Ramos (cell line): Measurements from ENCODE around the gene ABR.

ENCODE experiments used
- in situ Hi-C: fragments of 300-500 bp; cut with MboI; formaldehyde crosslinking; loops from one replicate; pipeline ENCODE4 v1.14.3; 2022; ENCODE audit warnings: low sequenced_read_pairs; ENCODE audit not compliant: unreplicated experiment

The ABR gene

DNA sequence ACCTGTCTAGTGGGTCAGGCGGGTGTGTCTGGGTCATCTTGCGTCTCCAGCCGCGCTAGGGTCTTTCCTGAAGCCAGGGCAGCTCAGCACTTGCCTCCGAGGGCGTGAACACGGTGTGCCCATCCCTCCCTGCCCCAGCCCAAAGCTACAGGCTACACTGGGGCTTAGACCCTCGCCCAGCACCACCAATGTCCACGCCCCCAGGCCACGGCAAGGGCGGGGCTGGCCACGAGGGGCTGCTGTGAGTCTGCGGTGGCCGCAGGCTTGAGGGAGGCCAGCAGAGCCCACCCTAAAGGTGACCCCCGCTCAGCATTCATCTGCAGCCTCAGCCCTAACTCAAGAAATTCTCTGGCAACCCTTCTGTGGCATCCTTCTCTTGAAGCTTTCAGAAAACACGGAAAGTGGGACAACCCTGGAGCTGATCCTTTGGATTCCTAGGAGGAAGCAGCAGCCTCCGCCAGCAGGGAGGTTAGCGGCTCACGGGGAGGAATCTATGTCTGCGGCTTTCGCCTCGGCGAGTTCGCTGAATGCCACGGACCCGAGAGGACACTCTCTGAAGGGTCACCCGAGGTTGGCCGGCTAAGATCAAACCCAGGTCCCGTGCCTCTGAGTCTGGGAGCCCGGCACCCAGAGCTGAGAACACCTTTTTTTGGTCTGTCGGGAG lies 141.2 kb downstream of the ABR start:
- in situ Hi-C loops: no loop called here

DNA sequence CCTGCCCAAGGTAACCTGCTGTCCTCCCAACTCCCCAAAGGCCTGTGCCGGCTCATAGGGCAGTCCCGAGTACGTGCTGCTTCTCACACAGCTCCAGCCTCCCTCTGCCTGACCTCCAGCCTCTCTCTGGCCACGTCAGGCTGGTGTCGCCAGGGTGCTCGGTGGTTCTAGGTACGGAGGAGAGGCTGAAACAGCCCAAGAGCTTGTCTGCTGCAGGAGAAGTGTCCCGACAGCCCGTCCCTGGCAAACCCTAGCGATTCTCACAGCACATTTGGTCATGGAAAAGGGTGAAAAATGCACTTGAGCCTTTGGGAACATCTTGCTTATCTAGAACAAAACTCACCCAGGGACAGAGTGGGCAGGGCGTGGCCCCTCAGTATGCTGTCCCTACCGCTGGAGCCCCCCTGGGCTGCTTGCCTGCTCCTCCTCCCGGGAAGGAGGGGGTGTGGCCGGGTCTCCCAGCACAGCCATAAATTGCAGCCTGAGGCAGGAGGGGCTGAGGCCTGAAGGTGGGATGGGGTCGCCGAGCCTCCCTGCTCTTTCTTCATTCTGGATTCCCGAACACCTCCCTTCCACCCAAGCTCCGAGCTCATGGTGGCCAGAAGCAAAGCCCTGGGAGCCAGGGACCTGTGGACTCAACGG lies 142.4 kb downstream of the ABR start:
- in situ Hi-C loops: no loop called here

DNA sequence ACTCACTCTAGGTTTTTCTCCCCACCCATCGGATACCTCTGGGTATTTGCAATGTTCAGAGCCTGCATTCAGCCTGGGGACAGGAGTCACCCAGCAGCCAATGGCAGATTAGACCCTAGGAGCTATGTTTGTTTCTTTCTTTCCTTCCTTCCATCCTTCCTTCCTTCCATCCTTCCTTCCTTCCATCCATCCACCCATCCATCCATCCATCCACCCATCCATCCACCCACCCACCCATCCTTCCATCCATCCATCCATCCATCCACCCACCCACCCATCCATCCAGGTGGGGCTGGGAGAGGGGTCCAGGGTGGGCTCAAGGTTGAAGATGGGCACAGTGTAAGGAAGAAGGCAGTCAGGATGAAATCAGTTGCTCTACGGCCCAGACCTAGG lies 142.9 kb downstream of the ABR start:
- in situ Hi-C loops: no loop called here

DNA sequence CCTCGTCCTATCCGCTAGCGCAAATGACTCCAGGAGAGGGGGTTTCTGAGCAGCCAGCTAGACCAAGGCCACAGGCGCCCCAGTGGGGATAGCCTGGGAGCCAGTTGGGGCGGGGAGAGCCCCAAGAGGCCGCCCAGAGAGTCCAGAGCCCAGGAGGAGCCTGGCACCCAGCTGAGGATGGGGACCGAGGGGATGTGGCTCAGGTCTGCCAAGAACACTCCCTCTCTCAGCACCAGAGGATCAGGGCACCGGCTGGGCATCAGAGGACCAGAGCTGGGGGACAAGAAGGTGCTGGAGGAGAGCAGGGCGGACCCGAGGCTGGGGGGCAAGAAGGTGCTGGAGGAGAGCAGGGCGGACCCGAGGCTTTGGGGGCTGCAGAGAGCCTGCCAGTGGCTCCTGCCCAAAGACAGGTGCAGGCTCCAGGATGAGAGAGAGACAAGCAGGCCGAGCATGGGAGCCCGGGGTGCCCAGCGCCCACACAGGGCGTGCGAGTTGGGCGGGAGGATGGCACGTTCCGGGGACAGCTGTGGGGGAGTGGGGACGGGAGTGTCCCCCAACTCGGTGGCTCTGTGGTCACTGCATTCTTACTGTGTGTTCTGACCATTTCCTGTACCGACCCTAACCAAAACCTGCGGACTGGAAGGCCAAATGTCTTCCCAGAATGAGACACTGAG lies 143.5 kb downstream of the ABR start:
- in situ Hi-C loops: no loop called here

DNA sequence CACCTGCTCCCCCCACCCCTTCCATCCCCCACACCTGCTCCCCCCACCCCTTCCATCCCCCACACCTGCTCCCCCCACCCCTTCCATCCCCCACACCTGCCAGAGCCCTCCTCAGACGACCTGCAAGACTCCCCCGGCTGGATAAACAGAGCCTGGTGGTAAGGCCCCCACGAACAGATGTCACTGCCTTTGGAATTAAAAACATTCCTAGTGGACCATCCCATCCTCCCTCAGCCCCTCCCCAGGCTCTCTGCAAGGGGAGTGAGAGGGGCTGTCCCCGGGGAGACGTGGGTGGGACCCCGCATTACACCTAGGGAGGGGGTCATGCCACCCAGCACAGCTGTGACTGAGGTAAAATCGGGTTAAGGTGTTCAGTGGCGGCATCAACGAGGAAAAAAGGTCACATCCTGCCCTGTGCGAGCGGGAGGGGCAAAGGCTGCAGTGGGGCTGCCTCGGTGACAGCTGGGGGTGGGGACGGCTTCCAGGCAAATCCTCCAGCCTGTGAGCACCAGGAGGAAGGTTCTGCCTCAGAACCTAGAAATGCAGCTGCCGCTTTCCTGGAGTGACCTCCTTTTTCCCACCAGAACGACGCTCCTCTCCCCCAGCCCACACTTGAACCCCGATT lies 144.1 kb downstream of the ABR start:
- in situ Hi-C loops: no loop called here

DNA sequence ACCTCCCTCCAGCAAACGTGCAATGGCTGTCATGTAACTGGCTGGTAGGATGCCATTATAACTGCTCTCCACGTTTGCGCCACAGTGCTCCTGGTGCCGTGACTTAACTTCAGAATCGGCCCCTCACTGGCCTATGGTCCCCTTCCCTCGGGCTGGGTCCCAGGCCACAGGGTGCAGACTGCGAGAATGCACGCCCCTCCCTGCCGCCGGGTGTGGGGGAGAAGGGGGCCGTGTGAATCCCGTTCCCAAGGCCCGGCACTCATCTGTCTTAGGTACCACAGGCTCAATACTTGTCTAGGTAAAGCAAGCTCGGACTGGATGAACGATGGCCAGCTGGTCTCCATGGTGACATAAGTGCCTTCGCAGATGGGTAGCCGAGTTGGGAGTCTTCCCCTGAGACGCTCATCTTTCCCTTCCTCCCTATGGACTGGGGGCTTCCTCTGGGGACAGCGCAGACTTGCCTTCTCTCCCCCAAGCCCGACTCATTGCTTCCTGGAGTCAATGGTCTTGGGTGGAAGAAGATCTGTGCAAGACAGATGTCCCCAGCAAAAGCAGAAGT lies 145.1 kb downstream of the ABR start:
- in situ Hi-C loops: no loop called here

DNA sequence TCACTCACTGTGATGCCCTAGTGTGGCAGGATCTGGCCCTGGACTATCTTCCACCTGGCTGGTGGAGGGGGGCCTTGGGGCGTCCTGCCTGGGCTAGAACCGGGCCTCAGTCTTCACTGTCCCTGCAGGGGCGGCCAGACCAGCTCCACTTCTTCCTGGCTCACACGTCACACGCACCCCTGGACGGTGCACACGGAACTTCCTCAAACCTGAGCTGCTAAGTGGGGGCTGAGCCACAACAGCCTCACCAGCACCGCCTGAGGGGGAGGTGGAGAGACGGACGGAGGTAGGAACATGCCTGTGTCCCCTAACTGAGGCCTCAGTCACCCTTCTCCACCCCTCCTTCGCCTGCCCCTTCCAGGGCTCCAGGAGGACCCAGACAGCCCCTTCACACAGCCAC lies 146.3 kb downstream of the ABR start:
- in situ Hi-C loops: no loop called here

DNA sequence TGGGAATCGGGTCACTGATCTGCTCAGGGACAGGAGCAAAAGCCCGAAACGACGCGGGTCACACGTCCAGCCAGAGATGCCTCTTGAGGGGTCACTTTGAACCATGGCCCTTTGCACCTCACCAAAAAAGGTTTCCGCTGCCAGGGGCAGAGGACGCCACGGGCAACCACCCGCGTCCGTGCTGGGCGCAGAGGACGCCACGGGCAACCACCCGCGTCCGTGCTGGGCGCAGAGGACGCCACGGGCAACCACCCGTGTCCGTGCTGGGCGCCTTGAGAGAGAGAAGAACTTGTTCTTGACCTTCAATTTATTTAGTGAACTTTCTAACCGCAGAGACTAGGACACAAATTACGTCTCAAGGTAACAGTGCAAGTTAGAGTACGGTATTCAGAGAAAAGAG lies 147.4 kb downstream of the ABR start:
- in situ Hi-C loops: no loop called here

DNA sequence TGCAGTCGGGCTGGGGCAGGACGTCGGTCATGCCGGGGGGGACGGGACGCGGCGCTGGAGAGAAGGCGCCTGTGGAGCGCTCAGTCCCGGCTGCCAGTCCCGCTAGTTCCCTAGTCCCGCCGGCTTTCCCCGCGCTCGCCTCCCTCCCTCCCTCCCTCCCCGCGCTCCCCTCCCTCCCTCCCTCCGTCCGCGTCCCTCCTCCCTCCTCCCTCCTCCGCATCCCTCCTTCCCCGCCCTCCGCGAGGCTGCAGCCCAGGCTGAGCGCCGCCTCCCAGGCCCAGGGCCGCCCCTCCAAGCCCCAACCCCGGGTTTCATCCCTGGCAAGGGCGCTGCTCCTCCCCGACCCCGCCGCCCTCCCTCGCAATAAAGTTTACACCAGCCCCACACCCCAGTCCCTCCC lies 148.1 kb downstream of the ABR start:
- in situ Hi-C loops: no loop called here

DNA sequence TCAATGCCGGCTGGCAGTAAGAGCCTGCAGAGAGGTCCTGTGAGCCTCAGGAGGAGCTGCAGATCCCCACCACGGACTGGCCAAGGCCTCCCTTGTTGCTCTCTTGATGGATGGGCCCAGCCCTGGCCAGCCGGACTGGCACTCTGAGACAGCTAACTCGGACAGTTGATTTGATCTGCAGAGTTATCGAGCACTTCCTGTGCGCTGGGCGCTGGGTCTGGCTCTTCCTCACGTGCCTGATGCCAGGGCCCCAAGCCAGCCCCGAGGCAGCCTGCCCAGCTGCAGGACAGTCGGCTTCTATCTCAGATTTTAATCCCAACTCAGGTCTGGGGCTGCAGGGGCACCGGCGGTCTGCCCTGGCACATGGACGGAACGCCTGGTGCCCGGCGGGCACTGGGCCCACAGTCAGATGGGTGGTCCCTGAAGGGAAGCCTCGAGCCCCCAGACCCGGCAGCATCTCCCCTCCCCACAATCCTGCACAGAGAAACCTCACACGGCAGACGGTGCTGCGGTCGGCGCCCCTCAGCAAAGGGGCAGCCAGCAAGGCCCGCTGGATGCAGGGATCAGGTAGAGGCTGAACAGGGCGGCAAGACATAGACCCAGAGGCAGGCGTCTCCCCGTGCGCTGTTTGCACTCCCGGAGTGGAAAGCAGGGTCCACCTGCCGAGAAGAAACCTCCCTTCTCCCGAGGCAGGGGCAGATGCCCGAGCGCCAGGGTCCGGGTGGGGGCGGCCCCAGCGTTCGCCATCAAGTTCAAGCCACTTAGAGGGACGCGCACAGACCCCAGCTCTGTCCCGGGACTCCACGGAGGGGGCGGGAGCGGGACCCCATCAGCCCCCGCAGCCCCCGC lies 148.9 kb downstream of the ABR start:
- in situ Hi-C loops: no loop called here

DNA sequence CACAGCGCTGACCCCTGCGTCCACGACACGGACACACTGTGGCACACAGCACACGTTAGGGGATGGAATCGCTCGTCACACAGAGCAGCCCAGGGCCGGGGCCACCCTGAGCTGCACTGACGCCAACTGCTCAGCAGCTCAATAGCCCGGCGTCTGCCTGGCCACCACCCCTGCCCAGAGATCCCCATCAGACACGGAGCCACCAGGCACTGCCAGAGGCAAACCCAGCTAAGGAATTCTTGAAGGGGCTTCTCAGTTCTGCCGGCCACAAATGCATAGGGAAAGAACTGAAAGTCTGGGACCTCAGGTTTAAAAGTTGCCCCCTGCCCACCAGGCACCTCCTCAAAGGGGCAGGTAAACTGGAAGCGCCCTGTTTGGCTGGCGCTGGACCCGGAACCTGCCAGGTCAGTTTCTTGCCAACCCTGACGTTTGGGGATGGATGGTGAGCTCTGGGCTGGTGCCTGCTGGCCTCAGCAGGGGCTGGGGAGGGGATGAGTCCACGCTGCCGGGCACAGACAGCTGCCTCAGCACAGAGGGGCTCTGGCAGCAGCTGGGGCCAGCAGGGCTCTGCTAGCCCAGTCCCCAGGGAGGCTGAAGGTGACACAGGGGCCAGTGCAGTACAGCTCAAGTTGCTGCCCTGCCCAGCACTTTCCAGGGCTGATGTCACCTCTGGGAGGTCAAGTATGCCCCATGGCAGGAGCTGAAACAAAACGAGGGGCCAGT lies 149.7 kb downstream of the ABR start:
- in situ Hi-C loops: no loop called here

DNA sequence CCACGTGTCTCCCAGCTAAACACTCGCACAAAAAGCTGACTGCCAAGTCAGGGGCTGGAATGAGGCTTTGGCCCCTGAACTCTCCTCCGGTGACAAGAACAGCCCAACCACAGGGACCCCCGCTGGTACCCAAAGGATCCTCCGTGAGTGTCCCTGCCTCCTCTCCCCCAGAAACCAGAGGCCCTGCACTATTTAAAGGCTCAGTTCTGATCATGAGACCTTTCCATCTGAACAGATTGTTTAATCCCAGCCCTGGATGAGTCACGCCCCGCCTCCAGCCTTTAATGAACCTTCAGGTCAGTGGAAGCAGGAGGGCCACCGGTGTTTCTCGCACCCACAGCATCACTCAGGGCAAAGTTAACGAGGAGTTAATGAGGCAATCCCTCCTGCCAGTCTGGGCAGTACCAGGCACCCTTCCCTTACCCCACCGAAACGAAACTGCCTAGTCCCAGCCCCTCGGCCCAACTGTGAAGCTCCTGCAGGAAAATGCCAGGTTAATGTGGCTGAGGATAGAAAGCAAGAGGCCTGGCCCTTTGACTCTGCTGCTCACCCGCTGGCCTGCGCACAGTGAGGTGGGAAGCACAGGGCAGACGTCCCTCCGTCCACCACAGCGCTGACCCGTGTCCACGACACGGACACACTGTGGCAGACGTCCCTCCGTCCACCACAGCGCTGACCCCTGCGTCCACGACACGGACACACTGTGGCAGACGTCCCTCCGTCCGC lies 150.4 kb downstream of the ABR start:
- in situ Hi-C loops: no loop called here

DNA sequence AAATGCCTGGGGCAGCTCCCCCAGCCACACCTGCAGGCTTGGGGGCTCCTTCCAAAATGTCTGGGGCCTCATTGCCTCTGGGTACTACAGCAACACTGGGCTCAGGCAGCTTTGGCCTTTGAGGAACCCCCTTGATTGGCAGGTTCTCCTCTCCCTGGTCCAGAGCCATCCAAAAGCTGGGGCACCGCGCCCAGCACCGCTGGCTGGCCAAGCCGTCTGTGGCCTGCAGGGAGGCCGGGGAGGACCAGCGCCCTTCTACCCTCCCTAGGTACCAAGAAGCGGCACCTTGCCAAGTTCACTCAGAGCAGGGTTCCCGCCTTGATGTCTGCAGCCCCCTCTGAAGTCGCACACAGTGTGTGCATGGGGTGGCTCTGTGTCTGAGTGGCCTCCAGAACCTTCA lies 152.7 kb downstream of the ABR start:
- in situ Hi-C loops: no loop called here

DNA sequence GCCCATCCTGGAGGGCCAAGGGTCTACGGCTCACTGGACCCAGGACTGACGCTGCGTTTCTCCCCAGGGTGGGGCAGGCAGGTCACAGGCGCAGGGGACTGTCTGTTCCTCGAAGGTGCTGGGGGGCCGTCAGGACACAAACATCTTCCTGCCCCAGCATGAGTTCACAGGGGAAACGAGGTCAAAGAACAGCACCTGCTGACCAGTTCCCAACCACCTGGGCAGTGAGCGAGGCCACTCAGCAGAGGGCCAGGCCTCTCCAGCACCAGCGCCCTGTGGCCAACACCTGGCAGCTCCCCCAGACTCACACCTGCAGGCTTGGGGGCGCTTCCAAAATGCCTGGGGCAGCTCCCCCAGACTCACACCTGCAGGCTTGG lies 153.2 kb downstream of the ABR start:
- in situ Hi-C loops: no loop called here

DNA sequence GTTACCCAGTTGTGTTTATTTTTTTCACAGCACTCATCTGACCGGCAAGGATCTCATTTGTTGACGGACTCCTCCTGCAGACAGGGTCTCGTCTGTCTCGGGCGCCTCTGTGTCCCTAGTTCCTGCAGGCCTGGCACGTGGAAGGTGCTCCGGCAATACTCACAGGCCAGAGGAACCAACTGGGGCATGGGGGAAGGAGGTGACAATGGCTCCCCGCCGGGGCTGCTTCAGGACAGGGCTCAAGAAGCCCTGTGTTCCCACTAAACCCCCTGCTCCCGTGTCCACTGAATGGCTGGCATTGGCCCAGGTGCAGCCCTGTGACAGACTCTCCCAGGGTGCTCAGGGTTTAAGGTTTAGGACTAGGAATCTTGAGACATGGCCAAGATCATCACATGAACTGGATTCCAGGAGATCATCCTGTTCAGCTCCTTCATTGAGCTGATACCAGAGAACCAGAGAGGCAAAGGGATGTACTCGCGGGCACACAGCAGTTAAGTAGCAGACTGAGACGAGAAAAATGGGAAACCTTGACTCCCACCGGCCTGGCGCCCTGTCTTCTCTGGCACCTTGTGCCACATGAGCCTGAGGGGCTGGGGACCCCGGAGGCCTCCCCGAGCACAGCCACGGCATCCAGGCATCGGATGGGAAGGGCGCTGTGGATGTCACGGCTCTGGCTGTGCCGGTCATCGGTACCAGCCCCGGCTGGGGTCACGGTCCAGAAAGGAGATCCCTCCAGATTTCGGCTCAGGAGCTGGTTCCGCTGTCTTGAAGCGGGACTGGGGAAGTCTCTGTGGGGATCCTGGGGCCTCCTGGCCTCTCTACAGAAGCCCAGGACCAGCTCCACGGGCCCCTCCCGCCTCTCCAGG lies 153.8 kb downstream of the ABR start:
- in situ Hi-C loops: no loop called here

DNA sequence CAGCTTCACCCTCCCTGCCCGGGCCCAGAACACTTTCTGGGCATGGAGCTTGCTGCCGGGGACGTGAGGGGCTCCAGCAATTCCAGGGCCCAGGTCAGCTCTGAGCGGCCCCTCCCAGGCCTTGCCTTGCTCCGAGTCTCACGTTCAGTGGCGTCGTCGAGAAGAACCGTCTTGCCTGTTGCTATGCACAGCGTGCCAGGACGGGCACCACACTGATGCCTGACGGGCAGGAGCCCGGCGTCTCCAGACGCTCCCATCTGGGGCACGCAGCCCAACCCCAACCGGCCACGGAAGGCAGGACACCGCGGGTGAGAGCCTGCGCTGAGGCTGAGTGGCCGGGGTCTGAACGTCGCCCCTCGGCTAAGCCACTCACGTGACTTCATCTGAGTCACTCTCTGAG lies 155.7 kb downstream of the ABR start:
- in situ Hi-C loops: no loop called here

DNA sequence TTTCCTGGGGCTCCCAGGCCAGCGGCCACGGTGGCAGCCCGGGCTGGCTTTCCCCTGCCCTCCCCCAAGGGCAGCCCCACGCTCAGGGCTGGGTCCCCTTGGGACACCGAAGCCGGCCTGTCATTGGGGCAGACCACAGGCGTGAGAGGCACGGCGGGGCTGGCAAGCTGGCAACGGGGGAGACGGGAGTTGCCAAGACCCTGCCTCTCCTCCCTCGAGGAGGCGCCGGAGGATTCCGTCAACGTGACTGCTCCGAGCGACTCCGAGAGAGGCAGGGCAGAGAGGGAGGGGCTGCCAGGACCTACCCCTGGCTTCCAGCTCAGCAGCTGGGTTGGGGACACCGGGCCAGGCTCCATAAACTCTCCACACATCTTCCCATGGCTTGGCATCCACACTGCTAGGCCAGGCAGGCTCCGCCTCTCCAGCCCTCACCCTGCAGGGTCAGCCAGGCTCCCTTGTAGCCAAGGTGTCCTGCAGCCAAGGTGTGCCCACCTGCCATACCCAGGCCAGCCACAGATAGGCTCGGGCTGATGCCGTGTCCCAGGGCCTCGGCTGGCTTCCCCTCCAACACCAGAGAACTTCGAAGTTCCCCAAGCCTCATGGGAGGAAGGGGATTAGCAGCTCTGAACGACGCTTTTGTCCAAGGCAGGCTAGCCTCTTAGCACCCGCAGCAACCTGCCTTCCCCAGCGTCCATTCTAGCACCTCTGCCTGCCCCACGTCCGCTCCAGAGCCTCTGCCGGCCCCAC lies 157.3 kb downstream of the ABR start:
- in situ Hi-C loops: no loop called here
